Activated CD4-positive, alpha-beta T cell treated with anti-CD3 and anti-CD28 coated beads, Interleukin-2, amount 50 U/mL, for 48 hours (primary cell): ENCODE results near the gene OLFM1.
A peak's percentile ranks its signal among the peaks of the same experiment; 100 is the strongest.
"Not testable (repeated sequence)": the region's sequence is repeated elsewhere in the genome, so short reads cannot be mapped to it uniquely, and the experiment has no call there.

Source experiments
- DNase-seq, 2 experiments: peaks; one replicate each; pipeline ENCODE4 v3.0.0-alpha.2; 2020

Gene OLFM1

DNA sequence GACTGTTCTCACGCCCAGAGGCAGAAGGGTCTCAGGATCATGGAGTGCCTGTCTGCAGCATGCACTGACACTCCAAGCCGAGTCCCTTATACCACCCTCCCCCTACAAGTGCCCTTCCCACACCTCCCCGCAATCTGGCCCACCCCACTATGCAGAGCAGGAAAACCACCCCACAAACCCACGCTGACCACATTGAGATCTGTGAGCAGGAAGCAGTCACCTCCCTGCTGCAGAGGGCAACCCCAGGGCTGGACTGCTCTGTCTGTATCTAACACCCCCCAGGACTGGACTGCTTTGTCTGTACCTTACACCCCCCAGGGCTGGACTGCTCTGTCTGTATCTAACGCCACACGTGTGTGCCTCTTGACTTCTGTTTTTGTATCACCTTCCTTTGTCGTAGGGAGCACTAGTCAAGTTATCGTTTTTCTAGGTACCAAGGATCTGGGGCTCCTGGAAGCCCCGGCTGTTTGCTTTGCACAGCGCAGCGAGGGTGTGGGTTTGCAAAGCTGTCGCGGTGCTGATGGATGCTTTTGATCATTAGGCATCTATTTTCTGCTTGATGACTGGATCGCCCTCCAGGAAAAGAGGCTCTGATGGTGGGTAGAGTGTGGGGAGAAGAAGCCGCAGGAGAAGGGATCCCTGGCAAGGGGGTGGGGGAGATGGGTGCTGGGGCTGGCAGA, 21.5 kb downstream of the OLFM1 start:
- no peak for DNase-seq

DNA sequence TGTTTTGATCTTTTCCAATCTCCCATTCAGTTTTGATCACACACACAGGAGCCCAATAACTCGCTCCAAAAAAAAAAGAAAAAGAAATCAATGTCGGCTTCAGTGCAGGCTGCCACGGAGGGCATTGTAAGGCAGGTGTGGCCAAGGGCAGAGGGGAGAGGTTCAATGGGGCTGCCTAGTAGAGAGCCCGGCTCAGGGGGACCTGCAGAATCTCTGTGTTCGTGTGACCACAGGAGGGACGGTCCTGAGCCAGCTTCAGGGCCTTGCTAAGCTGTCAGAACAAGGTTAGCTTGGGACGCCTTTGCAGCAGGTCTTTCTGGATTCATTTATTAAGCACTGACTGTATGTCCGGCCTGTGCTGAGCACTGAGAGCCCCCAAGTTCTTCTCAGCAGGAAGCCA, 22.2 kb downstream of the OLFM1 start:
- DNase-seq, result no peak

DNA sequence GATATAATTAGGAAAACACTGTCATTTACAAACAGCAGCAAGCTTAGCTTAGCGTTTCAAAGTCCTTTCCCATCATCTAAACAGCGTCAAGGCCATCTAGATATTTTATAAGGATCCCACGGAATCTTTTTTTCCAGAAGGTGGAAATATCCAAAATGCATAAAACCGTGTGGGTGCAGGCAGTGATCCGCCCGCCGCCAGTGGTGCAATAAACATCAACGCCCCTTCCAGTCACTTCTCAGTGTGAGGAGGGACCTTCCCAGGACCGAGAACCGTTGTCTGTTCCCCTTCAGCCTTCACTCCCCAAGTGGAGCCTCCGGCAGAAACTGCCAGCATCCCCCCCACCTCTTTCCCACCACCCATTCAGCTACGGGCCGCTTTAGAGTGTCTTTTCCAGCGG, 22.9 kb downstream of the OLFM1 start:
- no peak for DNase-seq

DNA sequence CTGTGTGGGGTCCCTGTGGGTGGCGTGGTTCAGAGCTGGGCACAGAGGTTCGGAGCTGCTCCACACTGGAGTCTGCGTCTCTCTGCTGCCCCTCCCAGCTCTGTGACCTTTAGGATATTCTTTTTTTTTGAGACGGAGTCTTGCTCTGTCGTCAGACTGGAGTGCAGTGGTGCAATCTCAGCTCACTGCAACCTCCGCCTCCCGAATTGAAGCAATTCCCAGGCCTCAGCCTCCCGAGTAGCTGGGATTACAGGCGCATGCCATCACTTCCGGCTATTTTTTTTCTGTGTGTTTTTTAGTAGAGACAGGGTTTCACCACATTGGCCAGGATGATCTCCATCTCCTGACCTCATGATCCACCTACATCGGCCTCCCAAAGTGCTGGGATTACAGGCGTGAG, 24.1 kb downstream of the OLFM1 start:
- not testable (repeated sequence) for DNase-seq

DNA sequence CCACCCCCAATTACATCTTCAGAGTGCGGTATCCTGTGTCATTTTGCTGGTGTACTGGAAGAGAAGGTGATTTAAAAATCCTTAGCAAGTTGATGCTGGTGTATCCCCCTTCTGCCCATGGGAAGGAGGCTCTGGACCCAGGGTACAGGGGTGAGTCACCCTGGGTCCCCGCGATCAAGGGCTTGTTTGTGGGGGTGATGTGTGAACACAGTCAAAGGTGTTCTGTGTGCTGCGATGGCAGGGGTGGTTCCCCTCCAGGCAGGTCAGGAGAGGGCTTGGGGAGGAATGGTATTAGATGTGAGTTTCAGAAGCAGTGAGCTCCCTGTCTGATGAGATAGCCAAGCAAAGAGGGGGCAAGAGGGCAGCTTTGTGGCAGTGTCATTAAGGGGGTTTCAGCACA, 28.9 kb downstream of the OLFM1 start:
- no peak for DNase-seq

DNA sequence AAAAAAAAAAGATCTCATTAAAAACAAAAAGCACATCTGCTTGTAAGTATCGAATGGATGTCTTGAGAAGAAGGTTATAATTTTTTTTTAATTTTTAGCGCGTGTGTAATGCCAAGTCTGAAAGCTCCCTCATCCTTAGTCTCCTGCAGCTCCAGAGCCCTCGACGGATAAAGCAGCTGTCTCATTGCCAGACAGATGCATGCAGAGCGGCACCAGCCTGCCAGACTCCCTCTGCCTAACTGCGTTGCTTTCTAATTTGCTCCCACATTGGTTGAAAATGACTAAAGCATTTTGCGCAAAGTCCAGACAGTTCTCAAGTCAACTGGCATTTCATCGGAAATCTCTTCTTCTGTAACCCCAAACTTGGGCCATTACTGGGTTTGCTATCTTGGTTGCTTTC, 29.4 kb downstream of the OLFM1 start:
- no peak for DNase-seq

DNA sequence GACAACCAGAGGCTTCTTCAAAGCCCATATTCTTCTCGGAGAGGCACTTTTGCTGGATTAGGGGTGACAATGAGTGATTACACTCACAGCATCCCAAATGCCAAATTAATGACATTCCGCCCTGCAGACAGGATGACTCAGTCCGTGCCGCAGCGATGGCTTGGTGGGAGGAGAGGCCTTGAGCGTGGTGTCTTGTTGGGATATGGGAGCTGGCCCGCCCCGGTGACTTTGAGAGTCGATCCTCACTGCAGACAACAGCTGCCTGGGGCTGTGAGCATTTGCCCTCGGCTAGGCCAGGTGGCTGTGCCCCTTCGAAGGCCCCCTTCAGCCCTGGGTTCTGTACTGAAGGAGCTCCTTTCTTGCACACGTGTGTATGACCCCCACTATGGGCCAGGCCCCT, 29.8 kb downstream of the OLFM1 start:
- no peak for DNase-seq

DNA sequence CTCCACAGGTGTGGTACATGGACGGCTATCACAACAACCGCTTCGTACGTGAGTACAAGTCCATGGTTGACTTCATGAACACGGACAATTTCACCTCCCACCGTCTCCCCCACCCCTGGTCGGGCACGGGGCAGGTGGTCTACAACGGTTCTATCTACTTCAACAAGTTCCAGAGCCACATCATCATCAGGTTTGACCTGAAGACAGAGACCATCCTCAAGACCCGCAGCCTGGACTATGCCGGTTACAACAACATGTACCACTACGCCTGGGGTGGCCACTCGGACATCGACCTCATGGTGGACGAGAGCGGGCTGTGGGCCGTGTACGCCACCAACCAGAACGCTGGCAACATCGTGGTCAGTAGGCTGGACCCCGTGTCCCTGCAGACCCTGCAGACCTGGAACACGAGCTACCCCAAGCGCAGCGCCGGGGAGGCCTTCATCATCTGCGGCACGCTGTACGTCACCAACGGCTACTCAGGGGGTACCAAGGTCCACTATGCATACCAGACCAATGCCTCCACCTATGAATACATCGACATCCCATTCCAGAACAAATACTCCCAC, 32.1 kb downstream of the OLFM1 start:
- DNase-seq, result no peak

DNA sequence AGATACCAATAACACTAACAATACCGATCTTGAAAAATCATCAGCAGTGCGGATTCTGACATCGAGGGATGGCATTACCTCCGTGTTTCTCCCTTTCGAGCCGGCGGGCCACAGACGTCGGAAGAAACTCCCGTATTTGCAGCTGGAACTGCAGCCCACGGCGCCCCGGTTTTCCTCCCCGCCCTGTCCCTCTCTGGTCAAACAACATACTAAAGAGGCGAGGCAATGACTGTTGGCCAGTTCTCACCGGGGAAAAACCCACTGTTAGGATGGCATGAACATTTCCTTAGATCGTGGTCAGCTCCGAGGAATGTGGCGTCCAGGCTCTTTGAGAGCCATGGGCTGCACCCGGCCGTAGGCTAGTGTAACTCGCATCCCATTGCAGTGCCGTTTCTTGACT, 32.8 kb downstream of the OLFM1 start:
- DNase-seq, result no peak

DNA sequence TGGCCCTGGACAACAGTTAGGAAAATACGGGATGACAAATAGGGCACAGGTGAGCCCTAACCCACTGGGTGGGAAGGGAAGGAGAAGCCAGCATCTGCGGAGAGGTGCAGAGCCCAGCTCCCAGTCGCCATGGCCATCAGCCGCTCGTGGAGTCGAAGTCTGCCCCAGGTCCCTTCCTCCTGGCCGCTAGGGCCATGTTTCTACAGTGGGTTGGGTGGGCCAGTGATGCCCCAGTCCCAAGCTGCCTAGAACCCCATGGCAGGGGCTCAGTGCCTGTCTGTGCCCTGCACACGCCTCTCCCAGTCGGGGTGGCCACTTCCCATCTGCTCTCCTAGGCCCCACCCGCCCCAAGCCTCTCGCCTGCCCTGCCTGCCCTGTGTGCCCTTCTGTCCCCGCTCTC, 34.8 kb downstream of the OLFM1 start:
- DNase-seq, result no peak

DNA sequence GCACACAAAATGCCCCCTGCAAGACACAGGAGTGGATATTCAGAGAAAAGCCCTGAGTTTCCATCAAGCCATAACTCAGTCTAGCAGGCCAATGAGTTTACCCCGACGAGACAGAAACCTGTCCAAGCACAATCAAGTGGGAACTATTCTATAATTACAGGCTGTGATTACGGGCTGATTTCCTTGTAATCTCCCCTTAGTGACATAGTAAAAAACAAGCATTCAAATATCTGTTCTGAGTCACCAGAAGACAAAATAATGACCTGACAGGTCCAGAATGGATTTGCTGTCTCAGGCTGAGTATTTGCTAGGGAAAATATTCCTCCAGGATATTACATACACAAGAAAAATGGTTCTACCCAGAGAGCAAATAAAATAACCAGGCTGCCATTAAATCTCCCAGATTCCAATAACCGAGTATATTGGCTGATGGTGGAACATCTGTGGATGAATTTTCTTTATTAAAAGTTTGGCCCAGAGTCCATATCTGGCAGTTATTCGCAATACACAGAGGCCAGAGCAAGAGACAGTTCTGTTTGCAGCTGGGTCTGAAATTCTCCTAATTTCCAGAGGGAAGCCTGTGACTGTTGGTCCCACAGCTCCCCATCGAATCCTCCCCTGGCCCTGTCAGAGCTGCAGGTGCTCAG, 35.8 kb downstream of the OLFM1 start:
- DNase-seq, result no peak

DNA sequence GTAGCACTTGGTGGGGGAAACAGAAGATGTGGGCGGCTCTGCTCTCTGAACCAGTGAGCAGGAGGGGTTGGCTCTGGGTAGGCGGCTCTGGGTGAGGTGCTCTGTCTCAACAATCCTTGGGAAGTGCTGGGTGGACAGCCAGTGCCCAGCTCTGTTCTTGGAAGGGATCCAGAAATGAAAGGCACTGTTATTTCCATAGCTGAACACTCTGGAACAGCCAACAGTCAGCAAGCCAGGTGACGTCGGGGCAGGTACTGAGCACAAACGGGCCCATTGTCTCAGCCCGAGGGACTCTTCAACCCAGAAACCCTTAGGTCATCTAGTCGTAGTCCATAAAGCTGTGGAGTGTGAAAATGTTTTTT, 36.3 kb downstream of the OLFM1 start:
- no peak for DNase-seq

DNA sequence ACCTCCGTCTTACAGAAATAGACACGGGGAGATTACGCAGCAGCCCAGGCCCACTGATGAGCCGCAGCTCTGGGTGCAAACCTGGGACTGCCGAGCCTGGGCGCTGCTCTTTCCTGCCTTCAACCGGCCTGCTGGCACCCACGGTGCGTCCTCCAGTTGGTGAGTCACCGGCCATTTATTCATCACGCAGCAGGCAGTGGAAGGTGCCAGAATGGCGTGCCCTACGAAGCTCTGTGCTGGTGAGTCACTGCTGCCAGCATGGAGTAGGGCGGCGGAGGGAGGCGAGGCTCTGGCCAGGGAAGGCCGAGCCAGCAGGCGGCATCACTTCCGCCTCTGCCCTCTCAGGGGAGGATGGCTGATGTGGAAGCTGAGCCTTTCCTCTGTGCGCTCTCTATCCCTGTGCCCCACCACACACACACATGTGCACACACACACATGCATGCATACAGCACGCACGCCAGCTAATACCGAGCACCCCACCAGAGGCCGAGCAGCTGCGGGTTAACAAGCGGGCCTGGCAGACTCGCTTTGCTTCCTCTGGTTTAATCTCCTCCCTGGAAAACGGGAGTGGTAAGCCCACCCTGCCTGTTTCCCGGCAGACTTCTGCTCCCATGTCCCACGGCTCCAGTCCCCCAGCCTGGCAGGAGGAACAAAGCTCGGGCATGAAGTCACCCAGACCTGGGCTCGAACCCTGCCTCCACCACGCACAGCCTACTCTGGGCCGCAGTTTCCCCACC, 39.2 kb downstream of the OLFM1 start:
- no peak for DNase-seq

DNA sequence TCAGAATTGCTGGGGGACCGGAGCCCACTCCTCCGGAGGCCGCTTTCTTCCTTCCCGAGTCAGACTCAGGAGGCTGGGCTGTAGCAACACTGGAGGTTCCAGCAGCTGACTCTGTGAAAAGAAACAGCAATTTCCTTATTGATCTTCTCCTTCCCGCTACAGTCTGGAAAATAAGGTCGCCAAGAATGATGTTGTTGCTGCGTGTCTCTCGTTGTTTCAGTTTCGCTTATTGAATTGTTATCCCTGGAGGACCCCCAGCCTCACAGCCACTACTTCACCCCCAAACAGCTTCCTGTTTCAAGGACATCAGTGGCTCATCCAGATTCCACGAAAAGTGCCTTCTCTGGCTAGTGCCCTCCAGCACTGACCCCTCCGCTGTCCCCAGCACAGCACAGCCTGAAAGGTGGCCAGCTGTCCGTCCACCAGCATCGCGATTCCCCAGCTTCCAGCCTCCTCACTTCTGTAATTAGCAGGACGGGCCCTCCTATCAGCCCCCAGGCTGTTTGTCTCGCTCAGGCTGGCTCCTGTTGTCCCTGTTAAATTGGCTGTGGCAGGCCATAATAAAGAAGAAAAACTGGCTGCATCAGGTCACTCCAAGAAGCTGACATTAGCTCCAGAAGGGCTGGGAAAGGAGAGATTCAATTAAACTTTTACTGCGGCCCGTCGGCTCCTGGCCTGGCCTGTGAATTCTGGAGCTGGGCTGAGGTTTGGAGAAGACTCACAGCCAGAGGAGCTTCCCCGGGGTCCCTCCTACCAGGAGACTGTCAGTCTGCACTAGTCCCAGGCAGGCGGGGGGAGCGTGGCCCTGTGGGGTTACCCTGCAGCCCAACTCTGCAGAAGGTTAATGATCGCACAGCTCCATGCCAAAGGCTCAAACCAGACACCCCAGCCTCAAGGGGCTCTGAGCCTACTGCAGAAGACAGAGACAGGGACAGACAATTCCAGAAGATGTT, 40.5 kb downstream of the OLFM1 start:
- no peak for DNase-seq

DNA sequence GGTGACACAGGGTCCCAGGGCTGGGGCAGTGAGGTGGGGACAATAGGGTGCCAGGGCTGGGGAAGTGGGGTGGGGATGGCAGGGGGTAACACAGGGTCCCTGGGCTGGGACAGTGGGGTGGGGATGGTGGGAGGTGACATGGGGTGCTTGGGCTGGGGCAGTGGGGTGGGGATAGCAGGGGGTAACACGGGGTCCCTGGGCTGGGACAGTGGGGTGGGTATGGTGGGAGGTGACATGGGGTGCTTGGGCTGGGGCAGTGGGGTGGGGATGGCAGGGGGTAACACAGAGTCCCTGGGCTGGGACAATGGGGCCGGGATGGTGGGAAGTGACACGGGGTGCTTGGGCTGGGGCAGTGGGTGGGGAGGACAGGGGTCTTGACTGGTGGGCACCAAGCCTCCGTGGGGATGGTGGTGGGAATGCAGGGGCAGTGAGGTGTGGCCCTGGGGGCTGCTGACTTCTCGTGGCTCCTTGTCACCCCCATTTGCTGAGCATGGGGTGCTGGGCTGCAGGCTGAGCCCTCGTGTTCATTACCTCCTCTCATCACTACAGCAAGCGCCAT, 41.7 kb downstream of the OLFM1 start:
- DNase-seq, result no peak

DNA sequence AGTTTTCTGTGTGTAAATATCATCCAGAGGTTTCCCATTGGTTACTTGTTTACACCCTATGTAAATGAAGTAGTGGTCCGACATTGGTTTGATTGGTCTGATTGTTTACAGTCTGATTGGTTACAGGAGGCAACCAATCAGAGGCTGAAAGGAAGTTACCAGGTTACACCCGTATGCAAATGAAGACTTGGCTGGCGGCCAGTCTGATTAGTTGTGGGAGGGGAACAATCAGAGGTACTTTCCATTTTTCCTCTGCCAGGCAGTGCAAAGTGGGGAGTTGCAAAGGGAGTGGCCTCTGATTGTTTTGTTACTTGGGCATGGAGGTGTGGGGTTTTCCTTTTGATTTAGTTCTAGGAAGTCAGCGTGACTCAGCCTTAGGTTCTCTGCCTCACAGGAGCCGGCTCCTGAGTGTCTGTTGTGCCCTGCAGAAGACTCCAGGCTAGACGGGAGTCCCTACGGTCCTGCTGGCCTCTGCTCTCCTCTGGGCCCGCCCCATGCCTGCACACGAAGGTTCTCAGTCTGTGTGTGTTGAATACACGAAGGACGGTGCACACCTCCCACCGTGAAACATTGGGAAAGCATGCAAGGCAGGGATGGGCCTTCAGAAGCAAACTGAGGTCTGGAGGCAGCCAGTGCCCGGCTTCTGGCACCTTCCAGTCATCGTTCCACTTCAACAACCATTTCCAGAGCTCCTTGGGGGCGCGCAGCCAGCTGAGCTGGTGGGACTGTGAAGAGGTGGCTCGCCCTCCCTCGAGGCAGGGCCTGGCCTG, 42.9 kb downstream of the OLFM1 start:
- DNase-seq, result peak; percentile 53 to 64

DNA sequence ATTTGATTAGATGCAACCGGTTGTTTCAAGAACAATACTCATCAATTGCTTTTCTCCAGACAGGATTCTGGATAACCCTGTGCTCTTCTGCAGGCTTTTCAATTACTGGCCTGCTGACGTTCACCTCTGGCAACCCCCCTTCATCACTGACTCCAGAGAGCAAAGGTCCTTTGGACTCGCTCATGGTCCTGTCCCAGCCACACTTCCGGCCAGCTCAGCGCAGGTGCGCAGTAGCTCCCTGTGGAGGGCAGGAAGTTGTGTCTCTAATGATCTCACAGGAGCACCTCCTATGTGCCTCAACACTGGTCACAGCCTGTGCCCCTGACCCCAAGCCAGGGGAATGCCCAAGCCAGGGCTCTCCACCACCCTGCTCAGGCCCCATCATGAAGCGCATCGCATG, 44.0 kb downstream of the OLFM1 start:
- no peak for DNase-seq

DNA sequence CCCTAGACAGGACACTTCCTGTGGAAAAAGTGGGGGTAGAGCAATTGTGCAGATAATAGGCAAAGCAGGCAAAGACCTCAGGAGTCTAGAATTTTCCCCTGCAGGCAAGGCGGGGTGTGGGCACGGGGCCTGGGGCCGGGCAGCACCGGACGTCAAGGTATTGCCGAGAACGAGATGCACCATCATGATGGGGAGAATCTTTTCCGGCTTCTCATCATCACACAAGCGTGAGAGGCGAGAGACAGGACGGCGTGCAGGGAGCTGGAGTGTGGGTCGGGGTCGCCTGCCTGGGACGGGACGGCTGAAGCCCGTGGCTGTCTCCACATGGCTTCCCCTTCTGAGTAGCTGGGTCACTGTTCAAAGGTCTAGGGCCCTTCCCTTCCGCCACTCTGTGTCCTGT, 44.5 kb downstream of the OLFM1 start:
- DNase-seq, result no peak

DNA sequence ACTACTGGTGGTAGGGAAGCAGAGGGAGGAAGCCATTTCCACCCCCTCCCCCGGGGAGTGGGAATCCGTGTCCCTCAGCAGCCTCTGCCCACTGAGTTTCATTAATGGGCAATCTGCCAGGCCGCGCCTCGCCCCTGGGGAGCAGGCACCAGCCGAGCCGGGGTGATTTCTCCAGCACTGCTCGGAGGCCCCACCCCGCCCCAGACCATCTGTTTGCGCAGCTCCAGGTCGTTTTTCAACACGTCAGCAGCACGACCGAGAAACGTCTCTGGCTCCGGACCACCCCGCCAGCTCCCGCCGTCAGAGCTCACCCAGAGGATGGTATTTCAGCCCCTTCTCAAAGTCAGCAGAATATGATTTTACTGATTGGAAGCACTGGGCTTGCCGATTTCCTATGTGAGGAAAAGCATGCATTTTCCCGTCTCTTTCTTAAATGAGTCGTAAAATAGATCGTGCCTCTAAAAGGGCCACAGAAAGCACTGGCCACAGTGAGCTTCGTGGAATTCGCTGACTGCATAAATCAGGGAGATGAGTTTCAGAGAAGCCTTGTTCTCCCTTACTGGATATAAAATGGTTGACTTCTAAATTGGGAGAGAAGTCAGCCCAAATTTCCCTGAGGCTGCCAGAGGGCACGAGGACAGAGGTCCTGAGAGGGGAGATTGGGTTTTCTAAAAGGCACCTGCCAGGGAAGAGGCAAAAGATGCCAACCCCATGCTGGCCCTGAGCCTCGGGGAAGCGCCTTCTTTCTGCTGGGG, 47.0 kb downstream of the OLFM1 start:
- DNase-seq, result no peak

DNA sequence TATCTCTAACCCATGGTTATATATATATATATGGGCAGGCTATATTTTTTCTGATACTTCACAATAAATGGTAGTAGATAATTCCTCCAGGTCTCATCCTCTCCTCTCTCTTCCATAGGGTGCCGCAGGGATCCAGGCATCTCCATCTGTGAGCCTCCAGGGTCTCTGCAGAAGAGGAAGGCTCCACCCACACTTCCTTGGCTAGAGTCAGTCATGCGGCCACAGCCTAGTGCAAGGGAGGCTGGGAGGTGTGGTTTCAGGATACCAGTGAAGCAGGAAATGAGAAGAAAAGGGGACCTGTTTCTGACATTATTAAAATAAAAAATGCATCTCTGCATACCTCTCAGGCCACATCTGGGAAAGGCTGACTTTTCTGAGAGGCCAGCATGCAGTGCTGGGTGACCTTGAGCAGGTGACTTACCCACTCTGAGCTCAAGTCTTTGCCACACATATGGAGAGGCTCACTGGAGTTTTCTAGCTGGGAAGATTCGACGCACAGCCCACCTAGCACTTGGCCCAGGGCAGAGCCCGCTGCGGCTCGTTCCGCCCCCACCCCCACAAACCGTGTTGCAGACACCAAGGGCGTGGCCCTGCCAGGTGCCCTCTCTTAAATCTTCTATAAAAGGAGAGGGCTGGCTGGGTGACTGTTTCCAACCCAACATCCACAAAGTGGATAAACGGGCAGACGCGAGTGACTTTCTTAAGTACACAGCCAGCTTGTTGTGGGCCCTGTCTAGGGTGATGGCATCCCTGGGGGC, 47.9 kb downstream of the OLFM1 start:
- no peak for DNase-seq
